H9 (cell line): Measurements from ENCODE around the gene TSPEAR. TPM values are rescaled to one million over a fixed set of nuclear protein-coding genes. Genes with fewer than 3 reads are reported as not detected.

ENCODE experiments used
- DNase-seq: peaks from one replicate; pipeline ENCODE4 v3.0.0-alpha.2; 2017
- H2AFZ ChIP-seq: one replicate; pipeline ENCODE4 v1.6.1; 2013; ENCODE audit warnings: mild to moderate bottlenecking, low read length, control low read depth, moderate library complexity
- H2AK5ac ChIP-seq: 2 replicates; pipeline ENCODE4 v1.6.1; 2013; ENCODE audit warnings: low read length, control low read depth, mixed read lengths; ENCODE audit not compliant: insufficient read length
- H2BK120ac ChIP-seq: one replicate; pipeline ENCODE4 v1.6.1; 2013; ENCODE audit warnings: low read depth, mild to moderate bottlenecking, low read length, control low read depth, inconsistent platforms; ENCODE audit not compliant: poor library complexity, severe bottlenecking
- H2BK12ac ChIP-seq: 2 replicates; pipeline ENCODE4 v1.6.1; 2013; ENCODE audit warnings: low read length, control low read depth, mixed read lengths, low read depth; ENCODE audit not compliant: insufficient read length
- H2BK15ac ChIP-seq: 2 replicates; pipeline ENCODE4 v1.6.1; 2013; ENCODE audit warnings: low read depth, low read length, control low read depth
- H2BK20ac ChIP-seq: one replicate; pipeline ENCODE4 v1.6.1; 2013; ENCODE audit warnings: low read depth, mild to moderate bottlenecking, low read length, control low read depth, inconsistent platforms; ENCODE audit not compliant: poor library complexity, severe bottlenecking
- H2BK5ac ChIP-seq: 2 replicates; pipeline ENCODE4 v1.6.1; 2013; ENCODE audit warnings: low read length, control low read depth, mixed read lengths; ENCODE audit not compliant: insufficient read length
- H3K14ac ChIP-seq: 2 replicates; pipeline ENCODE4 v1.6.1; 2013; ENCODE audit warnings: low read length, control low read depth; ENCODE audit not compliant: insufficient read depth
- H3K18ac ChIP-seq: 2 replicates; pipeline ENCODE4 v1.6.1; 2013; ENCODE audit warnings: low read depth, mild to moderate bottlenecking, mixed read lengths, low read length, control low read depth; ENCODE audit not compliant: insufficient read length
- H3K23ac ChIP-seq: 2 replicates; pipeline ENCODE4 v1.6.1; 2013; ENCODE audit warnings: low read length, control low read depth, mixed read lengths, low read depth; ENCODE audit not compliant: insufficient read length
- H3K23me2 ChIP-seq: 2 replicates; pipeline ENCODE4 v1.6.1; 2013; ENCODE audit warnings: low read depth, mild to moderate bottlenecking, mixed read lengths, low read length, control low read depth; ENCODE audit not compliant: insufficient read length, poor library complexity, severe bottlenecking
- H3K27ac ChIP-seq: 2 replicates; pipeline ENCODE4 v1.5.1; 2013; ENCODE audit warnings: low read length, control low read depth, mixed read lengths, low read depth; ENCODE audit not compliant: insufficient read length
- H3K27me3 ChIP-seq: 2 replicates; pipeline ENCODE4 v1.6.1; 2013; ENCODE audit warnings: low read length, control low read depth, inconsistent platforms; ENCODE audit not compliant: insufficient read depth
- H3K4ac ChIP-seq: 2 replicates; pipeline ENCODE4 v1.6.1; 2013; ENCODE audit warnings: low read depth, mild to moderate bottlenecking, control low read depth, inconsistent platforms, low read length, moderate library complexity
- H3K4me1 ChIP-seq: 2 replicates; pipeline ENCODE4 v1.6.1; 2013; ENCODE audit warnings: low read length, control low read depth, inconsistent platforms; ENCODE audit not compliant: insufficient read depth
- H3K4me2 ChIP-seq: 2 replicates; pipeline ENCODE4 v1.6.1; 2013; ENCODE audit warnings: low read length, control low read depth, mixed read lengths; ENCODE audit not compliant: insufficient read length, insufficient read depth
- H3K56ac ChIP-seq: 2 replicates; pipeline ENCODE4 v1.6.1; 2013; ENCODE audit warnings: low read depth, mild to moderate bottlenecking, mixed read lengths, low read length, control low read depth; ENCODE audit not compliant: insufficient read length
- H3K79me1 ChIP-seq: 2 replicates; pipeline ENCODE4 v1.6.1; 2013; ENCODE audit warnings: low read depth, mild to moderate bottlenecking, moderate library complexity, low read length, control low read depth, inconsistent platforms; ENCODE audit not compliant: insufficient read depth, poor library complexity, severe bottlenecking
- H3K79me2 ChIP-seq: 2 replicates; pipeline ENCODE4 v1.6.1; 2013; ENCODE audit warnings: low read length, control low read depth, inconsistent platforms; ENCODE audit not compliant: insufficient read depth
- H3K9ac ChIP-seq: 2 replicates; pipeline ENCODE4 v1.6.1; 2013; ENCODE audit warnings: low read length, control low read depth, mixed read lengths; ENCODE audit not compliant: insufficient read length; ENCODE audit errors: extremely low read depth
- H3K9me3 ChIP-seq: one replicate; pipeline ENCODE4 v1.6.1; 2013; ENCODE audit warnings: low read depth, low read length, inconsistent platforms; ENCODE audit not compliant: control insufficient read depth
- H3T11ph ChIP-seq: one replicate; pipeline ENCODE4 v1.6.1; 2013; ENCODE audit warnings: mild to moderate bottlenecking, low read length, control low read depth, inconsistent platforms
- H4K20me1 ChIP-seq: one replicate; pipeline ENCODE4 v1.6.1; 2013; ENCODE audit not compliant: control insufficient read depth, insufficient read length, insufficient read depth
- H4K5ac ChIP-seq: 2 replicates; pipeline ENCODE4 v1.6.1; 2013; ENCODE audit warnings: low read depth, mild to moderate bottlenecking, mixed read lengths, low read length, control low read depth; ENCODE audit not compliant: insufficient read length
- H4K8ac ChIP-seq: replicated peaks from 2 replicates; pipeline ENCODE4 v1.6.1; 2013; ENCODE audit warnings: low read length, control low read depth, mixed read lengths, low read depth; ENCODE audit not compliant: insufficient read length
- H4K91ac ChIP-seq: 2 replicates; pipeline ENCODE4 v1.6.1; 2013; ENCODE audit warnings: low read depth, mild to moderate bottlenecking, moderate library complexity, mixed read lengths, low read length, control low read depth; ENCODE audit not compliant: insufficient read length
- H3K27ac Mint-ChIP-seq, 3 experiments: 2 replicates in 2 of 3; 3 replicates in 1 of 3; pipeline ENCODE4 v1.8.0; 2020 to 2021; ENCODE audit warnings: mixed read lengths in 3 of 3, mild to moderate bottlenecking in 1 of 3, moderate library complexity in 1 of 3
- H3K27me3 Mint-ChIP-seq: 2 replicates; pipeline ENCODE4 v1.8.0; 2021; ENCODE audit warnings: low read depth, mild to moderate bottlenecking, moderate library complexity, mixed read lengths
- H3K36me3 Mint-ChIP-seq, 3 experiments: 2 replicates in 2 of 3; 3 replicates in 1 of 3; pipeline ENCODE4 v1.8.0; 2020 to 2021; ENCODE audit warnings: low read depth in 3 of 3, mixed read lengths in 3 of 3; ENCODE audit not compliant: insufficient read depth in 1 of 3
- H3K4me1 Mint-ChIP-seq, 2 experiments: 2 replicates each; pipeline ENCODE4 v1.8.0; 2020; ENCODE audit warnings: mixed read lengths in 2 of 2
- H3K4me3 Mint-ChIP-seq, 2 experiments: 2 replicates in 1 of 2; 3 replicates in 1 of 2; pipeline ENCODE4 v1.8.0; 2020 to 2021; ENCODE audit warnings: mild to moderate bottlenecking in 2 of 2, mixed read lengths in 2 of 2, moderate library complexity in 1 of 2
- H3K9me3 Mint-ChIP-seq, 2 experiments: 2 replicates in 1 of 2; 3 replicates in 1 of 2; pipeline ENCODE4 v1.8.0; 2020; ENCODE audit warnings: mild to moderate bottlenecking in 2 of 2, mixed read lengths in 2 of 2, moderate library complexity in 1 of 2
- WGBS: extraction: QIAGEN DNeasy Blood & Tissue Kit; methylation state at CpG from one replicate; pipeline ENCODE4 v1.1.7; 2013; ENCODE audit warnings: missing lambda C conversion rate, low lambda C conversion rate, mixed read lengths; ENCODE audit not compliant: insufficient read length; ENCODE audit errors: extremely low coverage; 5-methylcytosine and 5-hydroxymethylcytosine counted together
- total RNA-seq: library from RNA; stranded (reverse); gene quantifications from 2 replicates; pipeline ENCODE4 v1.2.1, GENCODE V29; 2021
- TF ChIP-seq, protein P1 (sequence below): fragments of 200-600 bp; sonication (generic); conservative IDR thresholded peaks from 3 replicates; pipeline ENCODE4 v1.8.0; 2021; ENCODE audit warnings: antibody characterized with exemption, mild to moderate bottlenecking

The TSPEAR gene
- total RNA-seq, 1 experiment from 2014 or later: 1.3 TPM

GRCh38 chr21:44494418-44494817 lies 217.0 kb downstream of the TSPEAR start:
- Histone ChIP-seq H2BK20ac (no peak overlapping the region), H3K23me2 (no peaks in the 10 kb centered on the region), H2AK5ac (no peak overlapping the region), H3K79me1 (peaks cover 2% of the 10 kb centered on the region), H3T11ph (no peak overlapping the region), H2AFZ (no peak overlapping the region), H3K18ac (no peak overlapping the region), H2BK15ac (no peak overlapping the region), H4K20me1 (no peaks in the 10 kb centered on the region), H2BK120ac (no peak overlapping the region), H3K27me3 (no peaks in the 10 kb centered on the region), H3K4ac (no peak overlapping the region), H3K27ac (no peak overlapping the region), H3K9me3 (peaks cover 24% of the 10 kb centered on the region), H2BK12ac (no peak overlapping the region), H3K79me2 (no peaks in the 10 kb centered on the region; the same call in 1 of the 2 replicates), H4K5ac (no peak overlapping the region), H2BK5ac (no peak overlapping the region), H3K56ac (no peak overlapping the region), H4K8ac (no peak overlapping the region), H3K9ac (no peak overlapping the region), H3K14ac (no peak overlapping the region), H3K4me1 (peaks cover 4% of the 10 kb centered on the region; the same call in 1 of the 2 replicates), H3K23ac (no peak overlapping the region), H4K91ac (no peak overlapping the region), H3K4me2 (no peak overlapping the region)
- Mint-ChIP-seq H3K4me1 (peaks cover 28 to 31% of the 10 kb centered on the region in 2 experiments), H3K27me3 (peaks cover 2% of the 10 kb centered on the region; the same call in 1 of the 2 replicates), H3K36me3 (peaks cover 35 to 50% (median 37%) of the 10 kb centered on the region in 3 experiments), H3K9me3 (peaks cover 21 to 31% of the 10 kb centered on the region in 2 experiments), H3K4me3 (no peak overlapping the region), H3K27ac (no peak overlapping the region)
- TF ChIP-seq, protein P1, sequence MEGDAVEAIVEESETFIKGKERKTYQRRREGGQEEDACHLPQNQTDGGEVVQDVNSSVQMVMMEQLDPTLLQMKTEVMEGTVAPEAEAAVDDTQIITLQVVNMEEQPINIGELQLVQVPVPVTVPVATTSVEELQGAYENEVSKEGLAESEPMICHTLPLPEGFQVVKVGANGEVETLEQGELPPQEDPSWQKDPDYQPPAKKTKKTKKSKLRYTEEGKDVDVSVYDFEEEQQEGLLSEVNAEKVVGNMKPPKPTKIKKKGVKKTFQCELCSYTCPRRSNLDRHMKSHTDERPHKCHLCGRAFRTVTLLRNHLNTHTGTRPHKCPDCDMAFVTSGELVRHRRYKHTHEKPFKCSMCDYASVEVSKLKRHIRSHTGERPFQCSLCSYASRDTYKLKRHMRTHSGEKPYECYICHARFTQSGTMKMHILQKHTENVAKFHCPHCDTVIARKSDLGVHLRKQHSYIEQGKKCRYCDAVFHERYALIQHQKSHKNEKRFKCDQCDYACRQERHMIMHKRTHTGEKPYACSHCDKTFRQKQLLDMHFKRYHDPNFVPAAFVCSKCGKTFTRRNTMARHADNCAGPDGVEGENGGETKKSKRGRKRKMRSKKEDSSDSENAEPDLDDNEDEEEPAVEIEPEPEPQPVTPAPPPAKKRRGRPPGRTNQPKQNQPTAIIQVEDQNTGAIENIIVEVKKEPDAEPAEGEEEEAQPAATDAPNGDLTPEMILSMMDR: no peak
- WGBS: no CpG with 5 or more reads among the region's 17 CpGs
- no peak for DNase-seq
